Breast epithelium (tissue), 4 donors: ENCODE measurements around the gene SCUBE3. TPM values are rescaled to one million over a fixed set of nuclear protein-coding genes. Genes with fewer than 3 reads are reported as not detected.

ENCODE experiments used
- DNase-seq, 2 donors: peaks; one replicate each; pipeline ENCODE4 v3.0.0-alpha.2; 2019; ENCODE audit warnings: low spot score in 2 of 2
- H3K27ac ChIP-seq, 2 donors: fragments of 200-600 bp; sonication (generic) in 1 of 2; one replicate each; pipeline ENCODE4 v1.5.1; 2016 to 2019; ENCODE audit warnings: mild to moderate bottlenecking in 1 of 2
- H3K27me3 ChIP-seq, 2 donors: fragments of 200-600 bp; sonication (generic) in 1 of 2; one replicate each; pipeline versions ENCODE4 v1.5.1 to v1.6.0; 2017 to 2019; ENCODE audit warnings: control low read depth in 1 of 2, mild to moderate bottlenecking in 1 of 2
- H3K36me3 ChIP-seq: fragments of 200-600 bp; one replicate; pipeline ENCODE4 v1.5.1; 2019
- H3K4me1 ChIP-seq, 2 donors: fragments of 200-600 bp; sonication (generic); one replicate each; pipeline ENCODE4 v1.5.1; 2016 to 2019; ENCODE audit warnings: control low read depth in 1 of 2
- H3K4me3 ChIP-seq, 3 donors: fragments of 200-600 bp; sonication (generic); 1 replicate in 2 of 3; 2 replicates in 1 of 3; pipeline ENCODE4 v1.5.1; 2016 to 2019; ENCODE audit warnings: mild to moderate bottlenecking in 3 of 3, moderate library complexity in 2 of 3
- H3K9me3 ChIP-seq, 2 donors: fragments of 200-600 bp; sonication (generic) in 1 of 2; one replicate each; pipeline ENCODE4 v1.5.1; 2016 to 2019; ENCODE audit warnings: control low read depth in 1 of 2
- POLR2A ChIP-seq: fragments of 450-650 bp; IDR thresholded peaks from one replicate; pipeline ENCODE4 v1.6.1; 2016; ENCODE audit warnings: antibody characterized with exemption, mild to moderate bottlenecking, moderate library complexity
- POLR2AphosphoS5 ChIP-seq, 3 donors: sonication (generic); formaldehyde crosslinking; IDR thresholded peaks; one replicate each; pipeline ENCODE4 v1.6.1; 2017; ENCODE audit warnings: antibody characterized with exemption in 3 of 3
- intact Hi-C: fragments of 100-400 bp; cut with DNase I; formaldehyde crosslinking; loops from one replicate; pipeline ENCODE4 v1.15.1; 2023; ENCODE audit warnings: low total_unique reads
- total RNA-seq, 3 donors: library from RNA; depleted of rRNA; stranded (reverse); fragments of >200 nt; gene quantifications; one replicate each; pipeline ENCODE4 v1.1.0, GENCODE V29; 2016
- TF ChIP-seq, protein P1 (sequence below), 3 donors: fragments of 450-650 bp; IDR thresholded peaks; one replicate each; pipeline ENCODE4 v1.5.1; 2016 to 2017; ENCODE audit warnings: antibody characterized with exemption in 3 of 3, mild to moderate bottlenecking in 3 of 3, moderate library complexity in 3 of 3

Gene SCUBE3
- total RNA-seq, 3 donors from 2014 or later = under 0.01 to 0.33 (median under 0.01) TPM

DNA sequence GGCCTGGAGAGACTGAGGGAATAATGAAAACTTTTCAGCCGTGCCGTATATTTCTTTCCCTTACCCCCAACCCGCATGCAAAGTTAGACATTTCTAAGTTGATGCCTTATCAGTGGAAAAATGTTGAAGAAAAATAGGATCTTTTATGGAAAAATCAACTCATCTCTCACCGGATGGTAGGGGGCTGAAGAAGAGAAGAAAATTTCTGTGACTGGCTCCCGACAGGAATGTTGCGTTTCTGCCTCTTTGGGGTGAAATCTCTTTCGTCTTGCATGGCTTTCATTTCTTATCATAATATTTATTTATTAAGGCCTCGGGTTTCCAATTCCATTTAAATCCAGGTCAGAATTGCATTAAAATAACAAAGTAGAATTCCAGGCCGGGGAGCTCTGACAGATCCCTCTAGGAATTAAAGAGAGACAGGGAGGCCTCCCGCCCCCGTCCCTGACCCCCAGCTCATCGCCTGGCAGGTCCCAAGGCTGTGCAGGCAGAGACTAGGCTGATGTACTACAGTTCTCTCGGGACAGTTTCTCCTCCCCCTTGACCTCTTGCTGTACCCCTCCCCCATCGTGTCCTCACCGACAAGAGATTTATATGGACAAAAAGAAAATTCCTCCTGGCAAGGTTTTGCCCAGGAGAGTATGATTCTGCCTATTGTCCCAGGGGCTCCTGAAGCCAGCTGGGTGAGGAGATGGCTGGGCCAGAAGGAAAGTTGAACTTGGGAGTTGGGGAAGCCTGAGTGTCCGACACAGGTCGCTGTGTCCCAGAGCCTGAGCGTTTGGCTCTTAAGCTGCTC is 1.3 kb downstream of the SCUBE3 start:
- Histone ChIP-seq H3K4me3 (peak overlapping the region in 2 of 3 donors; percentile 46 to 81), H3K9me3 (no peaks in the 10 kb centered on the region), H3K36me3 (no peaks in the 10 kb centered on the region), H3K27me3 (peaks cover 6 to 18% of the 10 kb centered on the region in 2 donors), H3K4me1 (peaks cover 4 to 14% of the 10 kb centered on the region in 2 donors), H3K27ac (no peak overlapping the region)
- intact Hi-C loops = no loop called here
- DNase-seq = no peak
- TF ChIP-seq, protein P1, sequence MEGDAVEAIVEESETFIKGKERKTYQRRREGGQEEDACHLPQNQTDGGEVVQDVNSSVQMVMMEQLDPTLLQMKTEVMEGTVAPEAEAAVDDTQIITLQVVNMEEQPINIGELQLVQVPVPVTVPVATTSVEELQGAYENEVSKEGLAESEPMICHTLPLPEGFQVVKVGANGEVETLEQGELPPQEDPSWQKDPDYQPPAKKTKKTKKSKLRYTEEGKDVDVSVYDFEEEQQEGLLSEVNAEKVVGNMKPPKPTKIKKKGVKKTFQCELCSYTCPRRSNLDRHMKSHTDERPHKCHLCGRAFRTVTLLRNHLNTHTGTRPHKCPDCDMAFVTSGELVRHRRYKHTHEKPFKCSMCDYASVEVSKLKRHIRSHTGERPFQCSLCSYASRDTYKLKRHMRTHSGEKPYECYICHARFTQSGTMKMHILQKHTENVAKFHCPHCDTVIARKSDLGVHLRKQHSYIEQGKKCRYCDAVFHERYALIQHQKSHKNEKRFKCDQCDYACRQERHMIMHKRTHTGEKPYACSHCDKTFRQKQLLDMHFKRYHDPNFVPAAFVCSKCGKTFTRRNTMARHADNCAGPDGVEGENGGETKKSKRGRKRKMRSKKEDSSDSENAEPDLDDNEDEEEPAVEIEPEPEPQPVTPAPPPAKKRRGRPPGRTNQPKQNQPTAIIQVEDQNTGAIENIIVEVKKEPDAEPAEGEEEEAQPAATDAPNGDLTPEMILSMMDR (IDR thresholded peaks at IDR 0.05) = no peak
- TF ChIP-seq POLR2AphosphoS5 (IDR thresholded peaks at IDR 0.05) (no peak), POLR2A (no peak)

DNA sequence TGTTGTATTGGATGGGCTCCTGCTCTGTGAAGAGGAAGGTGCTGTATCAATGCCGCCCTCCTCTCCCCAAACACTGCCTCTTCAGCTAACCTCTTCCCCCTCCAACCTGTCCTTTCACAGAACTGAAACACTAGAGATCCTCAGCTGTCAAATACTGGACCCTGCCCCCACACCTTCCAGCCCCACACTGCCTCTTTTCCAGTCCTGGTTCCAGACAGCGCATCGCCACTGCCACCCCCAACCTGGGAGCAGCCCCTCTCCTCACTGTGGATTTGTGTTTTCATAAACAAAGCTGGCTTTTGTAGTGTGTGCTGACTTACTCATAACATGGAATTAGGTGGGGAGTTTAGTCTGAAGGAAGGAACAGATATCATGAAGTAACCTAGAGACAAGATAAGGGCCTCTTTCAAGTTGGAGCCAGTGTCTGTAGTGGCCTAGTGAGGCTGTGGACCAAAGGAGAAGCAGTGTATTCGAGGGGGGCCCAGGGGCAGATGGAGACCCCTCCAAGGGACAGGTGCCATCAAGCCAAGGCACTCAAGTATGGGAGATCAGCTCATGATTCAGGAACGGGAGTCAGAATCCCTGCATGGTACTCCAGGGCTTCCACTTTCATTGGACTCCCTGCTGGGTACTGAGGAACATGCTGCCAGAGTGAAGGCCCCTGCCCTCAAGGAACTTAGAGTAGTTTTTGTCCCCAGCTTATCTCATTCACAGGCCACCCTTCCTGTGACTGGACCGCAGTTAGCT is 2.1 kb downstream of the SCUBE3 start:
- Histone ChIP-seq H3K4me1 (peaks cover 4 to 14% of the 10 kb centered on the region in 2 donors), H3K27me3 (peaks cover 6 to 18% of the 10 kb centered on the region in 2 donors), H3K9me3 (no peaks in the 10 kb centered on the region), H3K27ac (no peak overlapping the region), H3K4me3 (no peak overlapping the region), H3K36me3 (no peaks in the 10 kb centered on the region)
- DNase-seq = no peak
- TF ChIP-seq, protein P1 (IDR thresholded peaks at IDR 0.05) = no peak
- no peak for TF ChIP-seq POLR2AphosphoS5 (IDR thresholded peaks at IDR 0.05)
- TF ChIP-seq POLR2A = no peak
- intact Hi-C loops = no loop called here

GRCh38 chr6:35216412-35216732 is 2.6 kb downstream of the SCUBE3 start:
- no peaks in the 10 kb centered on the region for H3K9me3 ChIP-seq
- H3K27me3 ChIP-seq = peaks cover 6 to 18% of the 10 kb centered on the region in 2 donors
- H3K27ac ChIP-seq = no peak overlapping the region
- DNase-seq = no peak
- no peak overlapping the region for H3K4me3 ChIP-seq
- intact Hi-C loops = no loop called here
- TF ChIP-seq, protein P1 (IDR thresholded peaks at IDR 0.05) = no peak
- no peak for TF ChIP-seq POLR2AphosphoS5 (IDR thresholded peaks at IDR 0.05)
- TF ChIP-seq POLR2A = no peak
- H3K4me1 ChIP-seq = peaks cover 4 to 14% of the 10 kb centered on the region in 2 donors
- H3K36me3 ChIP-seq = no peaks in the 10 kb centered on the region

DNA sequence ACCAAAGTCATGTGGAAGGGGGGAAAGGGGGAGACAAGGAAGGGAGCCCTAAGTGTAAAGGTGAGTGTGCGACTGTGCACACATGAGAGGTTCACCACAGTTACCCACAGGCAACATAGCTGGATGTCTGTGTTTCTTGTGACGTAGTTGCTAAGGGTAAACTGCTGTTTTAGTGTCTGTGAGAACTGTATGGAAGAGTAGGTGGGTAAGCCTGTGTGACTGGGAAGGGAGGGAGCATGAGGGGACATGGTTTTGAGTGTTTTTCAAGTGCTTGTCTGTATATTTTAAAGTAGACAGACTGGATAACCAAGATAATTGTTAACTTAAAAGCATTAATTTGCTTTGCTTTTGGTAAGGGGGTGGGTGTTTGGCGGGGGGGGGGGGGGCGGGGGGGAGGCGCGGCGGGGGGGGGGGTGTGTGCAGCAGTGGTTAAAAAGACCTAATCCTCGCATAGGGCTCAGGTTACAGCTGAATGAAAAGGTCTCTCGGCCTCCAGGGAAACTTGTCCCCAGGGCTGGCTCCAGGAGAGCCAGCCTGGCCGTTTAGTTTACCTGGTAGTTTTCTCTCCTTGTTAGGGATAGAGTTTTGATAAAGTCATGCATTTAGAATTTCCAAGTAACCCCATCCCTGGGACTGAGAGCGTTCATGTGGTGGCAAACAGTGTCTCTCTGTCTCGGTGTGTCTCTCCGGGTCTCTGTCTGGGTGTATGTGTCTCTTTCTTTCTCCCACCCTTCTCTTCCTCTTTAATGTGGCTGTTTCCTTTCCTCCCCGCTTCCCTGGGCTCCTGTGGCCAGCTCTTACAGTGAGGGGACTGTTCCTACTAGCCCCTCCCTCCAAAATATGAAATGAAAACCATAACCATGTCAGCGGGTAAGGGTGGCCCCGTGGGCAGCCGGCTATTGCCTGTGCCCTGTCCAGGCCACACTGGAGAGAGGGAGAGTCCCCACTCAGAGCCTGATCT is 3.4 kb downstream of the SCUBE3 start:
- H3K4me1 ChIP-seq = peaks cover 4 to 14% of the 10 kb centered on the region in 2 donors
- peaks cover 6 to 18% of the 10 kb centered on the region in 2 donors for H3K27me3 ChIP-seq
- intact Hi-C loops = no loop called here
- TF ChIP-seq POLR2AphosphoS5 (IDR thresholded peaks at IDR 0.05) (no peak), POLR2A (no peak)
- TF ChIP-seq, protein P1 (IDR thresholded peaks at IDR 0.05) = no peak
- H3K27ac ChIP-seq = no peak overlapping the region
- H3K9me3 ChIP-seq = no peaks in the 10 kb centered on the region
- no peak for DNase-seq
- H3K4me3 ChIP-seq = no peak overlapping the region
- H3K36me3 ChIP-seq = no peaks in the 10 kb centered on the region
